Gastrocnemius medialis (tissue), 4 donors: ENCODE results near the gene CADPS.

Experiments used
- CTCF ChIP-seq, 5 experiments: fragments of 450-650 bp in 3 of 5; fragments of 200-600 bp in 2 of 5; sonication (generic) in 2 of 5; IDR thresholded peaks in 4 of 5; conservative IDR thresholded peaks in 1 of 5; 1 replicate in 4 of 5; 2 replicates in 1 of 5; pipeline ENCODE4 v1.5.1; 2016 to 2019; ENCODE audit warnings: antibody characterized with exemption in 5 of 5, mild to moderate bottlenecking in 3 of 5, moderate library complexity in 3 of 5
- POLR2A ChIP-seq, 2 donors: fragments of 450-650 bp; IDR thresholded peaks; one replicate each; pipeline ENCODE4 v1.6.1; 2017; ENCODE audit warnings: antibody characterized with exemption in 2 of 2, mild to moderate bottlenecking in 2 of 2, moderate library complexity in 2 of 2

GRCh38 chr3:62567097-62568021 lies 307.9 kb downstream of the CADPS start:
- TF ChIP-seq POLR2A (IDR thresholded peaks at IDR 0.05) (no peak), CTCF (IDR thresholded peaks at IDR 0.05 in 4 of 5, conservative IDR thresholded peaks at IDR 0.05 in 1 of 5) (no peak)
